Type B pancreatic cell (in vitro differentiated cells): ENCODE data around the gene NAPG. TPM values are rescaled to one million over a fixed set of nuclear protein-coding genes. Genes with fewer than 3 reads are reported as not detected.
"Not testable (repeated sequence)": the region's sequence is repeated elsewhere in the genome, so short reads cannot be mapped to it uniquely, and the experiment has no call there.

Source experiments
- DNase-seq: peaks from one replicate; pipeline ENCODE4 v3.0.0; 2021; ENCODE audit warnings: mixed read lengths; ENCODE audit not compliant: unreplicated experiment; ENCODE audit errors: extremely low spot score
- H3K27ac Mint-ChIP-seq: 2 replicates; pipeline ENCODE4 v1.8.0; 2021; ENCODE audit warnings: mild to moderate bottlenecking, mixed read lengths
- H3K27me3 Mint-ChIP-seq: 2 replicates; pipeline ENCODE4 v1.8.0; 2021; ENCODE audit warnings: mixed read lengths
- H3K36me3 Mint-ChIP-seq: 2 replicates; pipeline ENCODE4 v1.8.0; 2021; ENCODE audit warnings: mixed read lengths
- H3K4me1 Mint-ChIP-seq: one replicate; pipeline ENCODE4 v1.8.0; 2021; ENCODE audit warnings: mixed read lengths; ENCODE audit not compliant: unreplicated experiment
- H3K4me3 Mint-ChIP-seq: 2 replicates; pipeline ENCODE4 v1.8.0; 2021; ENCODE audit warnings: mild to moderate bottlenecking, mixed read lengths
- H3K9me3 Mint-ChIP-seq: 2 replicates; pipeline ENCODE4 v1.8.0; 2021; ENCODE audit warnings: mixed read lengths
- CTCF ChIP-seq: fragments of 200-600 bp; sonication (generic); conservative IDR thresholded peaks from 2 replicates; pipeline ENCODE4 v1.5.0; 2021; ENCODE audit warnings: antibody characterized with exemption, mild to moderate bottlenecking
- total RNA-seq: library from RNA; stranded (reverse); gene quantifications from 2 replicates; pipeline ENCODE4 v1.2.1, GENCODE V29; 2021; ENCODE audit warnings: low replicate concordance

Gene NAPG
- total RNA-seq, 1 donor from 2014 or later, result 22.7 TPM

GRCh38 chr18:10591896-10592295 is 66.1 kb downstream of the NAPG start:
- Mint-ChIP-seq H3K4me3 (no peak overlapping the region), H3K4me1 (no peaks in the 10 kb centered on the region), H3K9me3 (no peaks in the 10 kb centered on the region), H3K27ac (no peak overlapping the region), H3K27me3 (no peaks in the 10 kb centered on the region), H3K36me3 (no peaks in the 10 kb centered on the region)
- no peak for TF ChIP-seq CTCF
- DNase-seq, result no peak

DNA sequence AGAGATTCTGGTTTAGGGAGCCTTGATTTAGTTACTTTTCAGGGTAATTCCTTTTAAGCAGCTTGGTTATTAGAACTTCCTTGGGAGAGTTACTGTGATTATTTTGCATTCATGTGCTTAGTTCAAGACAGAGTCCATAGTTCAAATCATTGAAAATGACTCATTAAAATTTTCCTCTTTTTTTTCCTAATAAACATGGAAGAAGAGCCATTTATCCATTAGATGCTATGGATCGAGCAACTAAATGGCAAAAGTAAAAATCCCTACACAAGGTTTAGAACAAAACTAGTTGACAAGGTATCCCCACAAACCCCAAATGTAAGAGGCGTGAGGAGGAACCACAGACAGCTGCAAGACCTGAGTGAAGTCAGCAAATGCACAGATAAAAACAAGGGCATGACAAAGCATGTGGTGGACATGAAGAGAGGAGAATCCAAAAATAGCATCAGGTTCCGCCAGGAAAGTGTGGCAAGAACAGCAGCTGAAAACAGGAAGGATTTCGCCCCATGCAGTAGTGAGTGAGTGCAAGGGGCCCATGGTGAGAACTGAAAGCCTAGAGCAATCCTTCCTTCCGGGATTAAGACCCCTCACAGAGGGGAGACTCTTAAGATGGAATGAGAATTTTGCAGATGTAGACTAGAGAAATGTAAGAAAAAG is 67.7 kb downstream of the NAPG start:
- not testable (repeated sequence) for H3K36me3 Mint-ChIP-seq, H3K27me3 Mint-ChIP-seq, H3K9me3 Mint-ChIP-seq, H3K4me1 Mint-ChIP-seq, H3K4me3 Mint-ChIP-seq, H3K27ac Mint-ChIP-seq, DNase-seq

DNA sequence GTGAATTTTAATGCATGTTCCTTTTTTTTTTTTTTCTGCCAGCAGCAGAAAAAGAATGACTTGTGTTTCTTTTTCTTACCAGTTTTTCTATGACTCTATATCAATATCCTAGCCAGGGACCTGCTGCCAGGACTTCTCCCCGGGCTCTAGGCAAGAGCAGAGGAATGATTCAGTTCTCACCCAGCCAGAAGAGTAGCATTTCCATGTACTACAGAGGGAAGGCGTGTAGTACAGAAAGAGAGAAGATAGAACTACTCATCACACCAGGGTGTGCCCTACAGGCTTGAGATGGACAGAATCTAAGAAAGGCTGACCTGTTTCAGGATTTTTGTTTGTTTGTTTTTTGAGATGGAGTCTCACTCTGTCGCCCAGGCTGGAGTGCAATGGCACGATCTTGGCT is 70.1 kb downstream of the NAPG start:
- H3K27me3 Mint-ChIP-seq, DNase-seq, H3K36me3 Mint-ChIP-seq, H3K4me1 Mint-ChIP-seq, H3K4me3 Mint-ChIP-seq, H3K9me3 Mint-ChIP-seq: not testable (repeated sequence)
- peak overlapping the region; percentile 84 for H3K27ac Mint-ChIP-seq

DNA sequence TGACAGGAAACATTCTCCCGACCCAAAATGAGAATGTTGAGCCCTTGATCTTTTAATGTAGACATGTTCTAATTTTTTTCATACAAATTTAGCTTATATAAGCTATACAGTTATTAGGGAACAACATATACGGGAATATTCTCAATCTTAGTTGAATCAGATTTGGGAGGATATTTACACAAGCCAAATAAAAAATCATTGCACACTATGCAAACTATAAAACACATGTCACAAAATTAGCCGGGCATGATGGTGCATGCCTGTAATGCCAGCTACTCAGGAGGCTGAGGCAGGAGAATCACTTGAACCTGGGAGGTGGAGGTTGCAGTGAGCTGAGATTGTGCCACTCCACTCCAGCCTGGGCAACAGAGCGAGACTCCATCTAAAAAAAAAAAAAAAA is 71.9 kb downstream of the NAPG start:
- not testable (repeated sequence) for H3K36me3 Mint-ChIP-seq, H3K27ac Mint-ChIP-seq, H3K27me3 Mint-ChIP-seq, H3K4me3 Mint-ChIP-seq, DNase-seq, H3K9me3 Mint-ChIP-seq, H3K4me1 Mint-ChIP-seq

GRCh38 chr18:10600701-10601100 is 74.9 kb downstream of the NAPG start:
- not testable (repeated sequence) for H3K27ac Mint-ChIP-seq, H3K4me1 Mint-ChIP-seq, H3K36me3 Mint-ChIP-seq, DNase-seq, H3K4me3 Mint-ChIP-seq, H3K9me3 Mint-ChIP-seq, H3K27me3 Mint-ChIP-seq

Other genes starting within 250 kb of the NAPG start
- 110 and 139 TPM in 2 replicates for gene APCDD1, start 71.4 kb upstream of the NAPG start, total RNA-seq